OCI-LY1 (cell line): ENCODE measurements around the gene FGF14.

Experiments
- H2AFZ ChIP-seq: fragments of 200-600 bp; sonication (generic), shearing (Covaris generic); 2 replicates; pipeline ENCODE4 v1.6.0; 2014; ENCODE audit warnings: antibody characterized with exemption, mild to moderate bottlenecking, low read length
- H3F3A ChIP-seq: fragments of 200-600 bp; sonication (generic), shearing (Covaris generic); 2 replicates; pipeline ENCODE4 v1.6.0; 2014; ENCODE audit warnings: mild to moderate bottlenecking, antibody characterized with exemption, low read length, moderate library complexity; ENCODE audit not compliant: insufficient read depth
- H3K27ac ChIP-seq: fragments of 200-600 bp; sonication (generic); 2 replicates; pipeline ENCODE4 v1.5.1; 2014; ENCODE audit warnings: low read length, mixed run types, mild to moderate bottlenecking, low read depth; ENCODE audit not compliant: poor library complexity, severe bottlenecking
- H3K27me3 ChIP-seq: fragments of 200-600 bp; sonication (generic); 2 replicates; pipeline ENCODE4 v1.6.0; 2014; ENCODE audit warnings: antibody characterized with exemption, mild to moderate bottlenecking, low read length, moderate library complexity; ENCODE audit not compliant: insufficient read depth
- H3K36me3 ChIP-seq: fragments of 200-600 bp; sonication (generic); 2 replicates; pipeline ENCODE4 v1.6.1; 2014; ENCODE audit warnings: mild to moderate bottlenecking, antibody characterized with exemption, low read length, moderate library complexity, mixed read lengths; ENCODE audit not compliant: insufficient read depth
- H3K4me1 ChIP-seq: fragments of 200-600 bp; sonication (generic); 2 replicates; pipeline ENCODE4 v1.5.1; 2014; ENCODE audit warnings: mild to moderate bottlenecking, low read length, moderate library complexity; ENCODE audit not compliant: insufficient read depth, severe bottlenecking
- H3K4me2 ChIP-seq: fragments of 200-600 bp; sonication (generic), shearing (Covaris generic); 2 replicates; pipeline ENCODE4 v1.6.1; 2014; ENCODE audit warnings: low read length
- H3K4me3 ChIP-seq: fragments of 200-600 bp; sonication (generic); 2 replicates; pipeline ENCODE4 v1.5.1; 2014; ENCODE audit warnings: low read length, low read depth, mild to moderate bottlenecking, mixed read lengths; ENCODE audit not compliant: poor library complexity, severe bottlenecking
- H3K79me2 ChIP-seq: fragments of 200-600 bp; shearing (Covaris generic); 2 replicates; pipeline ENCODE4 v1.6.1; 2016; ENCODE audit warnings: mixed run types, low read length, mixed read lengths; ENCODE audit not compliant: insufficient read depth
- H3K9ac ChIP-seq: fragments of 200-600 bp; sonication (generic), shearing (Covaris generic); 2 replicates; pipeline ENCODE4 v1.6.1; 2014; ENCODE audit warnings: mild to moderate bottlenecking, low read length, mixed read lengths
- H3K9me2 ChIP-seq: fragments of 200-600 bp; sonication (generic), shearing (Covaris generic); 2 replicates; pipeline ENCODE4 v1.6.1; 2014; ENCODE audit warnings: low read depth, mild to moderate bottlenecking, low read length, mixed read lengths
- H3K9me3 ChIP-seq: fragments of 200-600 bp; shearing (Covaris generic); 2 replicates; pipeline ENCODE4 v1.6.1; 2014; ENCODE audit warnings: low read length, mixed read lengths
- H4K20me1 ChIP-seq: fragments of 200-600 bp; sonication (generic), shearing (Covaris generic); 2 replicates; pipeline ENCODE4 v1.6.0; 2016; ENCODE audit warnings: mild to moderate bottlenecking, low read length; ENCODE audit not compliant: insufficient read depth
- EZH2 ChIP-seq: fragments of 200-600 bp; sonication (generic), shearing (Covaris generic); IDR thresholded peaks from 2 replicates; pipeline ENCODE4 v1.8.0; 2017; ENCODE audit warnings: borderline replicate concordance, mixed run types, mild to moderate bottlenecking, antibody characterized with exemption, low read length, moderate library complexity, mixed read lengths
- TF ChIP-seq, protein P1 (sequence below): fragments of 200-600 bp; sonication (generic), shearing (Covaris generic); IDR thresholded peaks from 2 replicates; pipeline ENCODE4 v1.5.1; 2017; ENCODE audit warnings: mild to moderate bottlenecking, antibody characterized with exemption, low read length, moderate library complexity, mixed read lengths

Gene FGF14

DNA sequence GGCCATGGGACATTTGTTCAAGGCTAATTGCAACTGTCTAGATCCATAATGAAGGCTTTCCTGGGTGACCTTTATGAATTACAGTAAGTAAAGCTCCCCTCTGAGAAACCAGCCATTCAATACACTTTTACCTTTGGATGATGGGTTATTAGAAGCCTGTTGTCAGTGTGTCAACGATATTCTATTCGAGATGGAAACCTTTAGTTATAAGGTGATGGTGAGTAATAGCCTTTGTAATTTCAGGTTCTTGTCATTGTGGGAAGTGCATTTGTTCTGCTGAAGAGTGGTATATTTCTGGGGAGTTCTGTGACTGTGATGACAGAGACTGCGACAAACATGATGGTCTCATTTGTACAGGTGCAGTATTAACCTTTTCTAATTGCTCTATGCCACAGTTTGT lies 687.7 kb downstream of the FGF14 start:
- H3K9me2 ChIP-seq = no peaks in the 10 kb centered on the region
- H3K4me2 ChIP-seq = no peak overlapping the region
- H3K27ac ChIP-seq = no peak overlapping the region
- no peak overlapping the region for H3K4me3 ChIP-seq
- no peak overlapping the region for H2AFZ ChIP-seq
- H3F3A ChIP-seq = no peaks in the 10 kb centered on the region
- no peaks in the 10 kb centered on the region for H3K9me3 ChIP-seq
- no peaks in the 10 kb centered on the region for H3K27me3 ChIP-seq
- no peaks in the 10 kb centered on the region for H3K79me2 ChIP-seq
- TF ChIP-seq, protein P1, sequence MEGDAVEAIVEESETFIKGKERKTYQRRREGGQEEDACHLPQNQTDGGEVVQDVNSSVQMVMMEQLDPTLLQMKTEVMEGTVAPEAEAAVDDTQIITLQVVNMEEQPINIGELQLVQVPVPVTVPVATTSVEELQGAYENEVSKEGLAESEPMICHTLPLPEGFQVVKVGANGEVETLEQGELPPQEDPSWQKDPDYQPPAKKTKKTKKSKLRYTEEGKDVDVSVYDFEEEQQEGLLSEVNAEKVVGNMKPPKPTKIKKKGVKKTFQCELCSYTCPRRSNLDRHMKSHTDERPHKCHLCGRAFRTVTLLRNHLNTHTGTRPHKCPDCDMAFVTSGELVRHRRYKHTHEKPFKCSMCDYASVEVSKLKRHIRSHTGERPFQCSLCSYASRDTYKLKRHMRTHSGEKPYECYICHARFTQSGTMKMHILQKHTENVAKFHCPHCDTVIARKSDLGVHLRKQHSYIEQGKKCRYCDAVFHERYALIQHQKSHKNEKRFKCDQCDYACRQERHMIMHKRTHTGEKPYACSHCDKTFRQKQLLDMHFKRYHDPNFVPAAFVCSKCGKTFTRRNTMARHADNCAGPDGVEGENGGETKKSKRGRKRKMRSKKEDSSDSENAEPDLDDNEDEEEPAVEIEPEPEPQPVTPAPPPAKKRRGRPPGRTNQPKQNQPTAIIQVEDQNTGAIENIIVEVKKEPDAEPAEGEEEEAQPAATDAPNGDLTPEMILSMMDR = no peak
- no peak for TF ChIP-seq EZH2
- no peak overlapping the region for H3K9ac ChIP-seq
- no peaks in the 10 kb centered on the region for H3K36me3 ChIP-seq
- no peaks in the 10 kb centered on the region for H4K20me1 ChIP-seq
- H3K4me1 ChIP-seq = no peaks in the 10 kb centered on the region

DNA sequence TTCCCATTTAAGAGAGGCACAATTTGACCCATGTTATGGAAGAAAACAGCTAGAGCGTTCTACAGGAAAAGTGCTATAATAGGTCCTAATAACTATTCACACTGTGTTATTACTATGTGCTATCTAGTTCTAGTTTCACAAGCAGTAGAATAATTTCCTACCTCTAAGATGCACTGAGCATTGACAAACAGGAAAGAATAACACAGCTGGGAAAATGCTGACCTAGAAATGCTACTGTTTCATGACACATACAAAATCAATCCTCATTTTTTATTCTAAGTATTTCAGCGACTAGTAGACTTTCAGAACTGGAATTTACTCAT lies 689.9 kb downstream of the FGF14 start:
- Histone ChIP-seq H3K9ac (no peak overlapping the region), H3K9me3 (no peaks in the 10 kb centered on the region), H3K4me2 (no peak overlapping the region), H3K36me3 (no peaks in the 10 kb centered on the region), H3K27ac (no peak overlapping the region), H3K4me1 (no peaks in the 10 kb centered on the region), H3K9me2 (no peaks in the 10 kb centered on the region), H2AFZ (no peak overlapping the region), H4K20me1 (no peaks in the 10 kb centered on the region), H3K4me3 (no peak overlapping the region), H3K27me3 (no peaks in the 10 kb centered on the region), H3F3A (no peaks in the 10 kb centered on the region), H3K79me2 (no peaks in the 10 kb centered on the region)
- TF ChIP-seq EZH2 = no peak
- TF ChIP-seq, protein P1 = no peak

DNA sequence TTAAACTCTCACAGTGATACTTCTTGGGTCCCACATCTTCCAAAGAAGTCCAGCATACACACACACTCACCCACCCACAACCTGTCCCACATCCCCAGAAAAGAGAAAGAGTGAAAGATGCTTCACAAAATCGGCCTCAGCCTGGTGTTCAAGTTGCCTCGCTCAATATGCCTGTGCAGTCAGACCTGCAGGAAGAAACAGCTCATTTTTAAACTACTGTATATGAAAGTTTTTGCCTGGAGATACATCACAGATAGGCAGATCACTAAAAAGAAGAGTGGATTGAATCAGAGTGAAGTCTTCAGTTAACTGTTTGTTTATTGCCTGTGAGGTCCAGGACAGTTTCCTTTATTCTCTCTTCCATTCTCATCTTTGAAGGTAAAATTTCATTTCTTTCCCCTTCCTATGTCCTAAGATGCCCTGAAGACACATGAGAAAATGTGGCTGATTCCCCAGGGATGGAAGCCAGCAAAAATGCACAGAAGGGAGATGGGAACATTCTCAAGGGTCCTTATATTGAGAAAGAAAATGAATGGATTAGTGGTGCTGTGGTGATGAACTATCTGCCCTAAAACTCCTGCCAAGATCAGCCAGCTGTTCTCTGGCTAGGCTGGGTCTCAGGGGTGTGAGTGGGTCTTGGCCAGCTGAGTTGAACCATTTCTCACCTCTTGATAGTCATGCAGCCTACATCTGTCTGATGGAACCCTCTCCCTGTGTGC lies 690.4 kb downstream of the FGF14 start:
- H3K27me3 ChIP-seq = no peaks in the 10 kb centered on the region
- H3K4me2 ChIP-seq = no peak overlapping the region
- H3K27ac ChIP-seq = no peak overlapping the region
- no peak overlapping the region for H2AFZ ChIP-seq
- TF ChIP-seq, protein P1 = no peak
- no peak for TF ChIP-seq EZH2
- no peaks in the 10 kb centered on the region for H3K9me3 ChIP-seq
- H3K36me3 ChIP-seq = no peaks in the 10 kb centered on the region
- H3K4me1 ChIP-seq = no peaks in the 10 kb centered on the region
- no peak overlapping the region for H3K4me3 ChIP-seq
- H3K9ac ChIP-seq = no peak overlapping the region
- no peaks in the 10 kb centered on the region for H4K20me1 ChIP-seq
- no peaks in the 10 kb centered on the region for H3K9me2 ChIP-seq
- no peaks in the 10 kb centered on the region for H3K79me2 ChIP-seq
- H3F3A ChIP-seq = no peaks in the 10 kb centered on the region
